GM13977 (cell line): ENCODE results near the gene PRSS48.

Source experiments
- DNase-seq: peaks from one replicate; pipeline ENCODE4 v3.0.0; 2012; ENCODE audit warnings: low spot score
- CTCF ChIP-seq: IDR thresholded peaks from 2 replicates; pipeline ENCODE4 v1.5.1; 2012; ENCODE audit warnings: mild to moderate bottlenecking, control low read depth; ENCODE audit not compliant: insufficient read depth; ENCODE audit errors: extremely low read depth, missing control alignments
- in situ Hi-C: fragments of 300-500 bp; cut with MboI; formaldehyde crosslinking; loops from one replicate; pipeline ENCODE4 v1.12.0; 2022; ENCODE audit warnings: low sequenced_read_pairs, low pct_unique_long_range_greater_than_20kb, mixed read lengths, inconsistent platforms; ENCODE audit not compliant: unreplicated experiment

The PRSS48 gene

GRCh38 chr4:151294833-151295496, 18.0 kb downstream of the PRSS48 start:
- in situ Hi-C loops: no loop called here
- DNase-seq: no peak
- no peak for TF ChIP-seq CTCF

- DNase-seq: no peak
- no peak for TF ChIP-seq CTCF
- in situ Hi-C loops: no loop called here
Observed at GRCh38 chr4:151296227-151296626, 19.3 kb downstream of the PRSS48 start.

- in situ Hi-C loops: no loop called here
- no peak for DNase-seq
- TF ChIP-seq CTCF: no peak
Observed at GRCh38 chr4:151297170-151297569, 20.2 kb downstream of the PRSS48 start.

GRCh38 chr4:151302432-151302831, 25.5 kb downstream of the PRSS48 start:
- in situ Hi-C loops: no loop called here
- TF ChIP-seq CTCF: no peak
- no peak for DNase-seq

DNA sequence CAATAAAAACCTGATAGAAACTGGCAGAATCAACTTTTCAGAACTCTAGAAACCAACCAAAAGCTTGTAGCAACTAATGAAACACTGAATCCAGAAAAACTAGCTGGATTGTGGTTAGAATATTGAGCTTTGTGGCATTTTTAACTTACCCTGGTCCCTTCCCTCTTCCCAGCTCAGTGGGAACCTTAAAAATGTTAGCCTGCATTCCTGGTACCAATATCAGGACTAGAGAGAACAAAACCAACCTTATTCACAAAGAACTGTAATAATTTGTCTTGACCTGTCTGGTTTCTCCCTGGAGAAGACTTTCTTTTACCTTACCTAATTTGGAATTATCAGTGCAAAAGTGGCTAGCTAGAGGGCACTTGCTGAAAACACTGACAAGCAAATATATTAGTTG, 27.3 kb downstream of the PRSS48 start:
- DNase-seq: no peak
- in situ Hi-C loops: no loop called here

GRCh38 chr4:151304755-151305154, 27.8 kb downstream of the PRSS48 start:
- in situ Hi-C loops: no loop called here
- TF ChIP-seq CTCF: no peak
- DNase-seq: no peak

More for the DNA sequence above, 27.3 kb downstream of the PRSS48 start:
- no peak for TF ChIP-seq CTCF

DNA sequence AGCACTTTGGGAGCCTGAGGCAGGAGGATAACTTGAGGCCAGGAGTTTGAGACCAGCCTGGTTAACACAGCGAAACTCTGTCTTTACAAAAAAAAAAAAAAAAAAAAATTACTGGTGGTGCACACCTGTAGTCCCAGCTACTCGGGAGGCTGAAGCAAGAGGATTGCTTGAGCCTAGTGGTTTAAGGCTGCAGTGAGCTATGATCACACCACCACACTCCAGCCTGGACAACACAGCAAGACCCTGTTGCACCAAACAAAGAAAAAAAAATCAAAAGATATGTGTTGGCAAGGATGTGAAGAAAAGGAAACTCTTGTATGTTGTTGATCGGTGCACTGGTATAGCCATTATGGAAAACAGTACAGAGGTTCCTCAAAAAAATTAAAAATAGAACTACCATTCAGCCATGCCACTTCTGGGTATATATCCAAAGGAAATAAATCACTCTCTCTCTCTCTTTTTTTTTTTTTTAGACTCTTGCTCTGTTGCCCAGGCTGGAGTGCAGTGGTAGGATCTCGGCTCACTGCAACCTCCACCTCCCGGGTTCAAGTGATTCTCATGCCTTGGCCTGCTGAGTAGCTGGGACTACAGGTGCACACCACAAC, 33.3 kb downstream of the PRSS48 start:
- in situ Hi-C loops: no loop called here
- no peak for DNase-seq
- TF ChIP-seq CTCF: no peak
